ENCODE data around the gene PDP2. TPM values are rescaled to one million over a fixed set of nuclear protein-coding genes. Genes with fewer than 3 reads are reported as not detected.
"Not testable (repeated sequence)": the region's sequence is repeated elsewhere in the genome, so short reads cannot be mapped to it uniquely, and the experiment has no call there.

PDP2 gene
- total and polyA plus RNA-seq, 3 experiments from 2014 or later = 4.5 to 25.4 (median 20.0) TPM

DNA sequence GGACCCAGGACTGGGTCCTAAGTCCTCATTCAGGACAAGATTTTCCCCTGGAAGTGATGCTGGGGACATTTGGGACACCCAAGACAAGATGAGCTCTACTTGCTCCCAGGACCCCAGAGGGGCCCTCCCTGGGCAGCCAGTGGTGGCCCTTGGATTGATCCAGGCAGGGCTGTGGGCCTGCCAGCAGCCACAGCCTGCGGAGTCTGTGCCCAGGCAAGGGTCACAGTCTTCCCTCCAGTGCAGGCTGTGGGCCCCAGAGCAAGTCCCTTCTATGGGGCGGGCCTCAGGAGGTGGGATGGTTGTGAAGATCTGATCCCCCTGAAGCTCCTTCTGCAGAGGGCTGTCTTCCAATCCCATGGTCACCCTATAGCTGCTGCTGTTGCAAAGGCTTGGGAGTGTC, 23.5 kb upstream of the PDP2 start:
- H3K4me3 Mint-ChIP-seq = no peak overlapping the region
- H3K9me3 ChIP-seq (ENCODE audit: low read length) = no peaks in the 10 kb centered on the region
- H3K27me3 Mint-ChIP-seq = peaks cover 0 to 1% of the 10 kb centered on the region in 2 donors

DNA sequence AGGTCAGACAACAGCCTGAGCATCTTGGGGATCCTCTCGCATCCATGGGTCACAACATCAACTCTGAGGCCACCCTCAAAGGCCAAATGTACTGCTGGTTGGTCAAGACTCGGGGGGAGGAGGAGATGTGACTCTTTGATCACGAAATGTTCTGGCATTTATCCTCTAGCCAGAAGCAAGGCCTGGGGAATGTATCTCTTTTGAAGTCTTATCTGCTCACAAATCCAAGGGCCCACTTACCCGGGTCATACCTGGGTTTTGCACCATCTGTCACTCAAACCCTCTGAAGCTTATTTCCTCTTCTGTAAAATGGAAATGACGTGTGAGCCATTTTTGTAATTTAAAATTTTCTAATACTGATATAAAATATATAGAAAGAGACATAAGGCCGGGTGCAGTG, 22.9 kb upstream of the PDP2 start:
- H3K27me3 Mint-ChIP-seq = peaks cover 0 to 1% of the 10 kb centered on the region in 2 donors
- CTCF ChIA-PET = interaction anchor here (3.1 kb wide), 1 partner anchor 27 kb away, joined by 9 read pairs; the partner anchor contains the start of gene NAE1
- no peaks in the 10 kb centered on the region for H3K4me1 ChIP-seq (ENCODE audit: insufficient read depth, low read length)
- H3K36me3 Mint-ChIP-seq = no peaks in the 10 kb centered on the region
- POLR2A ChIA-PET = no interaction called here
- H3K27ac Mint-ChIP-seq = peak overlapping the region in 1 of 8 donors; percentile 41
- H3K9me3 ChIP-seq (ENCODE audit: low read length) = no peaks in the 10 kb centered on the region
- no peak overlapping the region for H3K4me3 Mint-ChIP-seq
- no peak for DNase-seq
- no peaks in the 10 kb centered on the region for H3K9me3 Mint-ChIP-seq
- no peaks in the 10 kb centered on the region for H3K4me1 Mint-ChIP-seq
- H3K36me3 ChIP-seq (ENCODE audit: insufficient read depth, low read length) = no peaks in the 10 kb centered on the region
- no peak overlapping the region for H3K27ac ChIP-seq (ENCODE audit: low read depth, low read length)
- H3K4me3 ChIP-seq (ENCODE audit: low read length) = no peak overlapping the region
- H3K27me3 ChIP-seq (ENCODE audit: insufficient read depth, low read length, poor library complexity, severe bottlenecking) = no peaks in the 10 kb centered on the region

More for the DNA sequence above, 23.5 kb upstream of the PDP2 start:
- no peaks in the 10 kb centered on the region for H3K9me3 Mint-ChIP-seq
- H3K27ac Mint-ChIP-seq = no peak overlapping the region
- no peaks in the 10 kb centered on the region for H3K4me1 Mint-ChIP-seq
- H3K4me3 ChIP-seq (ENCODE audit: low read length) = no peak overlapping the region
- no peaks in the 10 kb centered on the region for H3K36me3 ChIP-seq (ENCODE audit: insufficient read depth, low read length)
- no peaks in the 10 kb centered on the region for H3K4me1 ChIP-seq (ENCODE audit: insufficient read depth, low read length)
- H3K27ac ChIP-seq (ENCODE audit: low read depth, low read length) = no peak overlapping the region
- ChIA-PET CTCF (interaction anchor here (1.5 to 3.1 kb wide), 2 partner anchors 12 to 26 kb away, joined by 3 to 9 read pairs; partner anchors contain the start of gene NAE1), POLR2A (no interaction called here)
- no peaks in the 10 kb centered on the region for H3K27me3 ChIP-seq (ENCODE audit: insufficient read depth, low read length, poor library complexity, severe bottlenecking)
- DNase-seq = no peak
- H3K36me3 Mint-ChIP-seq = no peaks in the 10 kb centered on the region

DNA sequence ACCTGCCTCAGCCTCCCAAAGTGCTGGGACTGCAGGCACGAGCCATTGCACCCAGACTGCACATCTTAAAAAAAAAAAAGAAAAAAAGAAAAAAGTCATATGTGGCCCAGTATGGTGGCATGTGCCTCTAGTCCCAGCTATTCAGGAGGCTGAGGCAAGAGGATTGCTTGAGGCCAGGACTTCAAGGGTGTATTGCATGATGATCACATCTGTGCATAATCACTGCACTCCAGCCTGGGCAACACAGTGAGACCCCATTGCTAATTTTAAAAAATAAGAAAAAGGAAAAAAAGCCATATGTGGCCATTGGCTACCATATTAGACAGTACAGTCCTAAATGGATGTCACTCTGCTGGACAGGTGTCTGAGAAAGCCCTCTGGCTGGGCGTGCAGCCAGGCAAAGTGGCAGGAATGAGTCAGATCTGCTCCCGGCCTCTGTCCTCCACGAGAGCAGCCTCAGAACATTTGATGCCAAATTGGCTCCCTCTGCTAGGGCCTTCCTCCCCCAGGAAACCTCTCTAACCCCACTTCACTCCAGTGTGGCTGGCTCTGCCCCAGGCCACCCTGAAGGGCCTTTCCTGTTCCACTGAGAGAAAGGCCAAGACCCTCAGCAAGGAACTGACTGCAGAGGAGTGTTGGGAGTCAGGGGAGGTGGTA, 21.4 kb upstream of the PDP2 start:
- H3K9me3 ChIP-seq (ENCODE audit: low read length) = no peaks in the 10 kb centered on the region
- no peaks in the 10 kb centered on the region for H3K27me3 ChIP-seq (ENCODE audit: insufficient read depth, low read length, poor library complexity, severe bottlenecking)
- H3K27ac ChIP-seq (ENCODE audit: low read depth, low read length) = no peak overlapping the region
- H3K4me3 ChIP-seq (ENCODE audit: low read length) = no peak overlapping the region
- Mint-ChIP-seq H3K9me3 (no peaks in the 10 kb centered on the region), H3K27ac (no peak overlapping the region), H3K27me3 (peaks cover 0 to 1% of the 10 kb centered on the region in 2 donors), H3K4me1 (no peaks in the 10 kb centered on the region), H3K36me3 (no peaks in the 10 kb centered on the region), H3K4me3 (no peak overlapping the region)
- ChIA-PET CTCF (interaction anchor here (0.9 to 1.9 kb wide), 2 partner anchors 9 to 28 kb away, joined by 4 read pairs; partner anchors contain the start of gene NAE1), POLR2A (no interaction called here)
- DNase-seq = no peak
- H3K36me3 ChIP-seq (ENCODE audit: insufficient read depth, low read length) = no peaks in the 10 kb centered on the region
- no peaks in the 10 kb centered on the region for H3K4me1 ChIP-seq (ENCODE audit: insufficient read depth, low read length)

DNA sequence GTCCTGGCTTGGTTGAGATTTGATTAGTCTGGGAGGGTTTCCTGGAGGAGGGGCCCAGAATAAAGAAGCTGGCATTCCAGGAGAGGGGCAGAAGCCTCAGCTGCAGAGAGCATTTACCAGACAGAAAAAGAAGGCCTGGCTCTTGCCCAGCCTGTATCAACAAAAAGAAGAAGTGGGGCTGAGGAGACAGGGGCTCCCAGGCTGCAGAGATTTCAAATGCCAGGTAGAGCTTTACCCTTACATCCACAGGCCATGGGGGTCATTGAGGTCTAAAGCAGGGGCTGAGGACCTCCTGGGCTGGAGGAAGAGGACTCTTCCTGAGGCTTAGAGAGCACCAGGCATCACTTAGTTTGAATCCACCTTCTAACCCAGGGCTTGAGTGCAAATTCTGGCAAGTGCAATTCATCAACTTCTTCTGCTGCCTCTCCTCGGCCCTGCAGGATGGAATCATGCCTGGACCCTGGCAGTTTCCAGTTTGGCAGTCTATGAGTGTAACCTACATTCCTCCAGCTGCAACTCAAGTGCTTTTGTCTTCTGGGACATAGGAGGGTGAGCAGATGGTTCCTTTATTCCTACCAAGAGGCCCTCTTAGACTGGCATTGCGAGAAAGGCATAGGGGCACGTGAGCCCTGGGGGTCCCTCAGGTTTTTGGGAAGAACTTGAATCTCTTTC, 20.8 kb upstream of the PDP2 start:
- Mint-ChIP-seq H3K36me3 (no peaks in the 10 kb centered on the region), H3K4me1 (no peaks in the 10 kb centered on the region), H3K4me3 (no peak overlapping the region), H3K9me3 (no peaks in the 10 kb centered on the region), H3K27ac (no peak overlapping the region), H3K27me3 (peaks cover 0 to 1% of the 10 kb centered on the region in 2 donors)
- DNase-seq = no peak
- Histone ChIP-seq H3K27ac (ENCODE audit: low read depth, low read length) (no peak overlapping the region), H3K4me3 (ENCODE audit: low read length) (no peak overlapping the region), H3K4me1 (ENCODE audit: insufficient read depth, low read length) (no peaks in the 10 kb centered on the region), H3K9me3 (ENCODE audit: low read length) (no peaks in the 10 kb centered on the region), H3K27me3 (ENCODE audit: insufficient read depth, low read length, poor library complexity, severe bottlenecking) (no peaks in the 10 kb centered on the region), H3K36me3 (ENCODE audit: insufficient read depth, low read length) (no peaks in the 10 kb centered on the region)
- ChIA-PET CTCF (interaction anchor here (0.9 to 1.9 kb wide), 3 partner anchors 8 to 29 kb away, joined by 4 read pairs; partner anchors contain the start of gene NAE1), POLR2A (no interaction called here)

DNA sequence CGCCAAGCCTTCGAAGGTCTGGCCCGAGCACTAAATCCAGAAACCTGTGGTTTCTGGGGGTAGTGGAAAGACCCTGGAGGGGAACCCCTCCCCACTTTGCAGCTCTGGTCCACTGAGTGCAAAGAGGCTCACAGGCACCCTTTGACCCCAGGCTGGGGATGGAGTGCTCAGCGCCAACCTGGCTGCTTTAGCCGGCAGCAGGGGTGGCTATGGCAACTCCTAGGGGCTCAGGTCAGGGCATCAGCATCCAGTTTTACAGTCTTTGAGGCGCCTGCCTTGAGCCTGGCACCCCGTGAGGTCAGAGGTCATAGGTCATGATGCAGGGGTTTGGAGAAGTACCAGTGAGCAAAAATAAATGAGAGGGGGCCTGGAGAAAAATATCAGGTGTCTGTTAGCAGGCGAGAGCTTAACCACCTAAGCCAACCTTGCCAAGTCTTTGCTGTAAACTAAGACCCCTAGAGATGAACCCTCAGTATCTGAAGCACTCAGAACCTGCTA, 18.2 kb upstream of the PDP2 start:
- no peak overlapping the region for H3K4me3 ChIP-seq (ENCODE audit: low read length)
- ChIA-PET CTCF (interaction anchor here (1.2 kb wide), 1 partner anchor 9 kb away, joined by 4 read pairs; no protein-coding TSS in a partner anchor), POLR2A (no interaction called here)
- no peaks in the 10 kb centered on the region for H3K36me3 ChIP-seq (ENCODE audit: insufficient read depth, low read length)
- no peak overlapping the region for H3K4me3 Mint-ChIP-seq
- H3K27ac ChIP-seq (ENCODE audit: low read depth, low read length) = no peak overlapping the region
- H3K36me3 Mint-ChIP-seq = no peaks in the 10 kb centered on the region
- no peaks in the 10 kb centered on the region for H3K4me1 ChIP-seq (ENCODE audit: insufficient read depth, low read length)
- H3K27ac Mint-ChIP-seq = no peak overlapping the region
- H3K27me3 Mint-ChIP-seq = peaks cover 0 to 1% of the 10 kb centered on the region in 2 donors
- no peaks in the 10 kb centered on the region for H3K9me3 ChIP-seq (ENCODE audit: low read length)
- no peaks in the 10 kb centered on the region for H3K4me1 Mint-ChIP-seq
- no peak for DNase-seq
- no peaks in the 10 kb centered on the region for H3K9me3 Mint-ChIP-seq
- H3K27me3 ChIP-seq (ENCODE audit: insufficient read depth, low read length, poor library complexity, severe bottlenecking) = no peaks in the 10 kb centered on the region

DNA sequence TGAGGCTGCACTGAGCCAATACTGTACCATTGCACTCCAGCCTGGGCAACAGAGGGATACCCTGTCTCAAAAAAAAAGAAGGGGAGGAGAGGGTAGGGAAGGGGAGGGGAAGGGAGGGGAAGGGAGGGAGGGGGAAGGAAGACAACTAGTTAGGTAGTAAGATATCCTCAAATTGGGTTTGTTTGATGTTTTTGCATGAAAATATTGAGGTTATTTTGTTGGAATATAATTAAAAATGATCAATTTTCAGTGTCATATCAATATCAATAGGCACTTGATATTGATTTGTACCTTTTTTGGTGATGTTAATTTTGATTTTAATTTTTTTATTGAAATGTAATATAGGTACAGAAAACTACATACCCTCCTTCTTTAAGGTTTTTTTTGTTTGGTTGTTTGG, 16.6 kb upstream of the PDP2 start:
- Mint-ChIP-seq H3K36me3 (no peaks in the 10 kb centered on the region), H3K27ac (no peak overlapping the region), H3K4me3 (no peak overlapping the region), H3K27me3 (peaks cover 0 to 3% of the 10 kb centered on the region in 2 donors), H3K9me3 (no peaks in the 10 kb centered on the region), H3K4me1 (peaks cover 4 to 5% (median 4%) of the 10 kb centered on the region in 3 donors)
- Histone ChIP-seq H3K9me3 (ENCODE audit: low read length) (no peaks in the 10 kb centered on the region), H3K36me3 (ENCODE audit: insufficient read depth, low read length) (no peaks in the 10 kb centered on the region), H3K4me1 (ENCODE audit: insufficient read depth, low read length) (no peaks in the 10 kb centered on the region), H3K4me3 (ENCODE audit: low read length) (no peak overlapping the region), H3K27ac (ENCODE audit: low read depth, low read length) (no peak overlapping the region), H3K27me3 (ENCODE audit: insufficient read depth, low read length, poor library complexity, severe bottlenecking) (no peaks in the 10 kb centered on the region)
- no peak for DNase-seq
- ChIA-PET CTCF (interaction anchor here (1.0 to 1.4 kb wide), 2 partner anchors 9 to 33 kb away, joined by 3 to 5 read pairs; partner anchors contain the start of gene NAE1), POLR2A (no interaction called here)

DNA sequence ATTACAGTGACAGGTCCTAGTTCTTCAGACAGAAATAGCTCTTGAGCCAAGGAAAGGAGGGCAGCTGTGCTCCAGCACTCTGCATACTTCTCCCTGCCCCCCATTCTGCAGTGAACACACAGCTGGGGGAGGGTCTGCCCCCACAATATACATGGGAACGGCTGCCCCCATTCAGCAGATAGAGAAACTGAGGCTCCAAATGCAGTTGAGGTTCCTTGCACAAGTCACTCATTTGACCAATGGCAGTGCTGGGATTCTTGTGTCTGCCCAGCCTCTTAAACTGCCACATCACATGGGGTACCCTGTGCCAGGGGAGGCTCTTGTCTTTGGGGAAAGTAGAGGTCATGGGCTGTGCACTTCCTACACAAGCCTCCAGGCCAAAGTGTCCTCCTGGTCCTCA, 10.9 kb upstream of the PDP2 start:
- Mint-ChIP-seq H3K27ac (no peak overlapping the region), H3K27me3 (peaks cover 0 to 4% of the 10 kb centered on the region in 2 donors), H3K4me1 (peaks cover 21 to 22% (median 22%) of the 10 kb centered on the region in 3 donors), H3K36me3 (no peaks in the 10 kb centered on the region), H3K4me3 (no peak overlapping the region), H3K9me3 (no peaks in the 10 kb centered on the region)
- POLR2A ChIA-PET = interaction anchor here (1.7 kb wide), 1 partner anchor 39 kb away, joined by 8 read pairs; the partner anchor contains the start of gene NAE1
- H3K27ac ChIP-seq (ENCODE audit: low read depth, low read length) = no peak overlapping the region
- H3K4me3 ChIP-seq (ENCODE audit: low read length) = no peak overlapping the region
- no peak for DNase-seq
- peaks cover 11% of the 10 kb centered on the region for H3K4me1 ChIP-seq (ENCODE audit: insufficient read depth, low read length)
- no peaks in the 10 kb centered on the region for H3K36me3 ChIP-seq (ENCODE audit: insufficient read depth, low read length)
- CTCF ChIA-PET = interaction anchor here (0.8 to 3.4 kb wide), 9 partner anchors 9 to 464 kb away, joined by 3 to 58 read pairs (median 5); partner anchors contain the start of genes NAE1 and PDP2
- H3K9me3 ChIP-seq (ENCODE audit: low read length) = no peaks in the 10 kb centered on the region
- no peaks in the 10 kb centered on the region for H3K27me3 ChIP-seq (ENCODE audit: insufficient read depth, low read length, poor library complexity, severe bottlenecking)

DNA sequence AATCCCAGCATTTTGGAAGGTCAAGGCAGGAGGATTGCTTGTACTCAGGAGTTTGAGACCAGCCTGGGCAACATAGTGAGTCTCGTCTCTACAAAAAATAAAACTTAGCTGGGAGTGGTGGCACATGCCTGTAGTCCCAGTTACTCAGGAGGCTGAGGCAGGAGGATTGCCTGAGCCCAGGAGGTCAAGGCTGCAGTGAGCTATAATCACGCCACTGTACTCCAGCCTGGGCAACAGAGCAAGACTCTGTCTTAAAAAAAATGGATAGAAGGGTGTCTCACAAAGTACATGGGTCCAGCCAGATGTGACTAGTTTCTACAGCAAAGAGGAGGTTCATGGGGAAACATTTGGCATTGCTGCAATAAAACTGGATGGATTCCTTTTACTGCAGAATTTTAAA, 9.0 kb upstream of the PDP2 start:
- H3K9me3 Mint-ChIP-seq; H3K36me3 Mint-ChIP-seq; H3K36me3 ChIP-seq (ENCODE audit: insufficient read depth, low read length); H3K27me3 Mint-ChIP-seq; H3K27me3 ChIP-seq (ENCODE audit: insufficient read depth, low read length, poor library complexity, severe bottlenecking); H3K27ac ChIP-seq (ENCODE audit: low read depth, low read length); H3K4me3 ChIP-seq (ENCODE audit: low read length); DNase-seq; H3K9me3 ChIP-seq (ENCODE audit: low read length): not testable (repeated sequence)
- H3K4me1 ChIP-seq (ENCODE audit: insufficient read depth, low read length) = peaks cover 17% of the 10 kb centered on the region
- H3K27ac Mint-ChIP-seq = peak overlapping the region in 1 of 8 donors; percentile 70
- H3K4me1 Mint-ChIP-seq = peaks cover 28 to 29% (median 28%) of the 10 kb centered on the region in 3 donors
- POLR2A ChIA-PET = interaction anchor here (0.5 kb wide), 1 partner anchor 265 kb away, joined by 3 read pairs; no protein-coding TSS in a partner anchor
- CTCF ChIA-PET = interaction anchor here (0.9 to 3.6 kb wide), 3 partner anchors 9 to 221 kb away, joined by 4 to 42 read pairs (median 5); partner anchors contain the start of genes NAE1 and PDP2
- H3K4me3 Mint-ChIP-seq = peak overlapping the region in 3 of 7 donors; percentile 8 to 48 (median 41)

All from CD8-positive, alpha-beta memory T cell (primary cell).